Stimulated activated CD4-positive, alpha-beta T cell treated with anti-CD3 and anti-CD28 coated beads, Interleukin-1b, Interleukin-23, amount 100 ng/mL, for 1 hour (primary cell): ENCODE results near the gene C1S.
"Not testable (repeated sequence)": the region's sequence is repeated elsewhere in the genome, so short reads cannot be mapped to it uniquely, and the experiment has no call there.

Experiments
- DNase-seq, 2 donors: peaks; one replicate each; pipeline ENCODE4 v3.0.0-alpha.2; 2020; ENCODE audit warnings: low read depth in 2 of 2

Gene C1S

GRCh38 chr12:7060353-7060954, at the start of gene C1S:
Gene C1S (plus strand): TSS chr12:7060718. CDS start chr12:7061913, 1,195 bp downstream.
- DNase-seq, result no peak

GRCh38 chr12:7011398-7011797, 49.1 kb upstream of the C1S start:
- not testable (repeated sequence) for DNase-seq

GRCh38 chr12:7012024-7012607, 48.4 kb upstream of the C1S start:
- DNase-seq, result no peak

GRCh38 chr12:7013101-7013500, 47.4 kb upstream of the C1S start:
- DNase-seq, result no peak

GRCh38 chr12:7015555-7016370, 44.8 kb upstream of the C1S start:
- no peak for DNase-seq

- DNase-seq, result no peak
Observed at GRCh38 chr12:7016958-7017571, 43.5 kb upstream of the C1S start.

GRCh38 chr12:7017870-7018349, 42.6 kb upstream of the C1S start:
- DNase-seq, result no peak

- DNase-seq, result peak; percentile 89 to 93
Observed at GRCh38 chr12:7018350-7019042, 42.0 kb upstream of the C1S start, which contains the start of gene LPCAT3. Gene LPCAT3 (minus strand): TSS chr12:7018476. CDS start chr12:7018424, 52 bp downstream.

- no peak for DNase-seq
Observed at GRCh38 chr12:7019043-7019569, 41.4 kb upstream of the C1S start.

- no peak for DNase-seq
Observed at GRCh38 chr12:7021956-7022355, 38.6 kb upstream of the C1S start.

- no peak for DNase-seq
Observed at GRCh38 chr12:7023114-7023513, 37.4 kb upstream of the C1S start.

GRCh38 chr12:7026854-7027253, 33.7 kb upstream of the C1S start:
- no peak for DNase-seq

- no peak for DNase-seq
Observed at GRCh38 chr12:7031306-7031705, 29.2 kb upstream of the C1S start.

GRCh38 chr12:7032990-7033389, 27.5 kb upstream of the C1S start:
- no peak for DNase-seq

GRCh38 chr12:7034464-7034863, 26.1 kb upstream of the C1S start:
- no peak for DNase-seq

- DNase-seq, result no peak
Observed at GRCh38 chr12:7035463-7035862, 25.1 kb upstream of the C1S start.

GRCh38 chr12:7037411-7037810, 23.1 kb upstream of the C1S start:
- DNase-seq, result not testable (repeated sequence)

- no peak for DNase-seq
Observed at GRCh38 chr12:7038591-7038990, 21.9 kb upstream of the C1S start.

GRCh38 chr12:7039403-7039802, 21.1 kb upstream of the C1S start:
- DNase-seq, result no peak

GRCh38 chr12:7042842-7043241, 17.7 kb upstream of the C1S start:
- no peak for DNase-seq

GRCh38 chr12:7045913-7046312, 14.6 kb upstream of the C1S start:
- no peak for DNase-seq
